Chondrocyte (in vitro differentiated cells): ENCODE results near the gene ALDH9A1. TPM values are rescaled to one million over a fixed set of nuclear protein-coding genes. Genes with fewer than 3 reads are reported as not detected.
"Not testable (repeated sequence)": the region's sequence is repeated elsewhere in the genome, so short reads cannot be mapped to it uniquely, and the experiment has no call there.

ENCODE experiments used
- DNase-seq: peaks from one replicate; pipeline ENCODE4 v3.0.0; 2021; ENCODE audit warnings: mixed read lengths, low spot score
- H3K27ac Mint-ChIP-seq: one replicate; pipeline ENCODE4 v1.8.0; 2021; ENCODE audit warnings: mild to moderate bottlenecking, moderate library complexity, mixed read lengths; ENCODE audit not compliant: unreplicated experiment
- H3K27me3 Mint-ChIP-seq: 2 replicates; pipeline ENCODE4 v1.8.0; 2021; ENCODE audit warnings: low read depth, mixed read lengths
- H3K36me3 Mint-ChIP-seq: 2 replicates; pipeline ENCODE4 v1.8.0; 2021; ENCODE audit warnings: low read depth, mixed read lengths
- H3K4me1 Mint-ChIP-seq: 2 replicates; pipeline ENCODE4 v1.8.0; 2021; ENCODE audit warnings: low read depth, mild to moderate bottlenecking, mixed read lengths
- H3K4me3 Mint-ChIP-seq: one replicate; pipeline ENCODE4 v1.8.0; 2021; ENCODE audit warnings: mild to moderate bottlenecking, moderate library complexity, mixed read lengths; ENCODE audit not compliant: unreplicated experiment
- H3K9me3 Mint-ChIP-seq: 2 replicates; pipeline ENCODE4 v1.8.0; 2021; ENCODE audit warnings: low read depth, mixed read lengths
- CTCF ChIP-seq: fragments of 200-600 bp; sonication (generic); IDR thresholded peaks from 2 replicates; pipeline ENCODE4 v1.5.0; 2021; ENCODE audit warnings: antibody characterized with exemption, mild to moderate bottlenecking, moderate library complexity
- total RNA-seq: library from RNA; stranded (reverse); gene quantifications from 3 replicates; pipeline ENCODE4 v1.2.1, GENCODE V29; 2021

The ALDH9A1 gene
- total RNA-seq, 1 donor from 2014 or later, result 34.6 TPM

DNA sequence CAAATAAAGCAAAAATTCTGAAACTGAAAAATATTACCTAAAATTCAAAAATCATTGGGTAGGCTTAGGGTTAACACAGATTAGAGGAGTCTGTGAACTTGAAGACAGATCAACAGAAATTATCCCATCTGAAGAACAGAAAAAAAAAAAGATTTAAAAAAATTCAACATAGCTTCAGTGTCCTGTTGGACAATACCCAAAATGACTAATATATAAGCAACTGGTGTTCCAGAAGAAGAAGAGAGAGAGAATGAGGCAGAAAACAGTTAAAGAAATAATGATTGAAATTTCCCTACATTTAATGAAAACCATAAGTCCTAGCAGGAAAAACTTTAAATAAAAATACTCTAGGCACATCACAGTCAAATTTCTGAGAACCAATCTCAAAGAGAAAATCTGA lies 38.8 kb upstream of the ALDH9A1 start:
- DNase-seq, result no peak
- TF ChIP-seq CTCF, result no peak
- Mint-ChIP-seq H3K27me3 (no peaks in the 10 kb centered on the region), H3K27ac (peak overlapping the region; percentile 6), H3K4me3 (no peak overlapping the region), H3K4me1 (peaks cover 13% of the 10 kb centered on the region), H3K36me3 (peaks cover 20% of the 10 kb centered on the region), H3K9me3 (no peaks in the 10 kb centered on the region)

GRCh38 chr1:165734906-165735305 lies 36.5 kb upstream of the ALDH9A1 start:
- H3K4me3 Mint-ChIP-seq, result no peak overlapping the region
- H3K27ac Mint-ChIP-seq, result no peak overlapping the region
- no peak for DNase-seq
- H3K27me3 Mint-ChIP-seq, result no peaks in the 10 kb centered on the region
- H3K36me3 Mint-ChIP-seq, result peaks cover 8% of the 10 kb centered on the region
- no peak for TF ChIP-seq CTCF
- peaks cover 13% of the 10 kb centered on the region for H3K4me1 Mint-ChIP-seq
- H3K9me3 Mint-ChIP-seq, result no peaks in the 10 kb centered on the region

DNA sequence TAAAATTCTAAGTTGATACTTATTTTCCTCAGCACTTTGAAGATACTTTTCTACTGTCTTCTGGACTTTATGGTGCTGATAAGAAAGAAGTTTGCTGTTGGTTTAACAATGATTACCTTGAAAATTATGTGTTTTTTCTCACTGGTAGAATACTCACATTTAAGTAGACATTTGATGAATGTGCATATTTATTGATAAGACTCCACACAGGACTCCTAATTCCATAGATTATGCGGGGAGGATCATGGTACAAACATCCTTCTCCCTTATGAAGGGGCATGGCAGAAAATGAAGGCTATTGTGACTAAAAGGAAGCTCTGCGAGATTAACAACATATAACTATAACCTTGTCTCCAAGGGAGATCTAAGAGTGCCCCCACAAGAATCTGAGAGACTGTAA lies 28.5 kb upstream of the ALDH9A1 start:
- Mint-ChIP-seq H3K27me3 (no peaks in the 10 kb centered on the region), H3K9me3 (no peaks in the 10 kb centered on the region), H3K4me1 (no peaks in the 10 kb centered on the region), H3K27ac (no peak overlapping the region), H3K36me3 (peaks cover 12% of the 10 kb centered on the region), H3K4me3 (no peak overlapping the region)
- DNase-seq, result no peak
- TF ChIP-seq CTCF, result no peak

- no peak for TF ChIP-seq CTCF
- DNase-seq, result no peak
Observed at GRCh38 chr1:165726169-165726568, 27.8 kb upstream of the ALDH9A1 start.

DNA sequence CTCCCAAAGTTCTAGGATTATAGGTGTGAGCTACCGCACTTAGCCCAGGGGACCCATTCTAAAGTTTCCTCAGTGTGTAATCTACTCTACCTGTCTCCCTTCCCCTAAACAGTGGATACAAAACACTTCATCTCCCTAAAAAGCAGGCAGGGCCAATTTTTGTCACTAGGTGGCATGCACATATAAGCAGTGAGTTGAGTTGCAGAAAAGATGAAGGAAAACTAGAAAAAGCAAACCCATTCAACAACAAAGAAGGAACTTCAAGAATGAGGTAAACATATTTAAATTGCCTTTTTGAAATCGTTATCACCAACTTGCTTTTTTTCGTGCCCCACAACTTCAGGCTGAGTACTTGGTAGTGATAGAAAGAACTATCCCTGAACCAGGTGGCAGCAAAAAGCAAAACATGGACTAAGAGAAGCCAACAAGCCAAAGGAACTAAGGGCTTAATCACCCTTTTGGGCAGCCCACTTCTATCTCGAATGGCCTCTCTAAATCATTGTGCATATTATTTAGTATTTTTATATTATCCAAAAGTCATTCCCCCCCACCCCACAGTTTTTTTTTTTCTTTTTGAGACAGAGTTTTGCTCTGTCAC lies 19.7 kb upstream of the ALDH9A1 start:
- no peaks in the 10 kb centered on the region for H3K27me3 Mint-ChIP-seq
- DNase-seq, result no peak
- H3K9me3 Mint-ChIP-seq, result peaks cover 4% of the 10 kb centered on the region
- H3K27ac Mint-ChIP-seq, result no peak overlapping the region
- no peaks in the 10 kb centered on the region for H3K36me3 Mint-ChIP-seq
- no peaks in the 10 kb centered on the region for H3K4me1 Mint-ChIP-seq
- peak; percentile 92 for TF ChIP-seq CTCF
- H3K4me3 Mint-ChIP-seq, result no peak overlapping the region

More at GRCh38 chr1:165726169-165726568, 27.8 kb upstream of the ALDH9A1 start:
- no peaks in the 10 kb centered on the region for H3K27me3 Mint-ChIP-seq
- H3K27ac Mint-ChIP-seq, result no peak overlapping the region
- peaks cover 12% of the 10 kb centered on the region for H3K36me3 Mint-ChIP-seq
- H3K9me3 Mint-ChIP-seq, result no peaks in the 10 kb centered on the region
- no peak overlapping the region for H3K4me3 Mint-ChIP-seq
- no peaks in the 10 kb centered on the region for H3K4me1 Mint-ChIP-seq

GRCh38 chr1:165716265-165717051 lies 18.1 kb upstream of the ALDH9A1 start:
- not testable (repeated sequence) for H3K4me1 Mint-ChIP-seq, H3K27me3 Mint-ChIP-seq, H3K27ac Mint-ChIP-seq, DNase-seq, H3K36me3 Mint-ChIP-seq, H3K4me3 Mint-ChIP-seq, H3K9me3 Mint-ChIP-seq
